SU-DHL-6 (cell line): ENCODE results near the gene AACS.

Source experiments
- EZH2phosphoT487 ChIP-seq: fragments of 200-600 bp; sonication (generic), shearing (Covaris generic); conservative IDR thresholded peaks from 2 replicates; pipeline ENCODE4 v1.6.1; 2018; ENCODE audit warnings: mild to moderate bottlenecking, antibody characterized with exemption, low read length, moderate library complexity, mixed read lengths
- TF ChIP-seq, protein P1 (sequence below): fragments of 200-600 bp; sonication (generic); IDR thresholded peaks from one replicate; pipeline ENCODE4 v1.5.1; 2017; ENCODE audit warnings: antibody characterized with exemption, mild to moderate bottlenecking, low read length, moderate library complexity; ENCODE audit not compliant: insufficient read depth, poor library complexity, severe bottlenecking

DNA sequence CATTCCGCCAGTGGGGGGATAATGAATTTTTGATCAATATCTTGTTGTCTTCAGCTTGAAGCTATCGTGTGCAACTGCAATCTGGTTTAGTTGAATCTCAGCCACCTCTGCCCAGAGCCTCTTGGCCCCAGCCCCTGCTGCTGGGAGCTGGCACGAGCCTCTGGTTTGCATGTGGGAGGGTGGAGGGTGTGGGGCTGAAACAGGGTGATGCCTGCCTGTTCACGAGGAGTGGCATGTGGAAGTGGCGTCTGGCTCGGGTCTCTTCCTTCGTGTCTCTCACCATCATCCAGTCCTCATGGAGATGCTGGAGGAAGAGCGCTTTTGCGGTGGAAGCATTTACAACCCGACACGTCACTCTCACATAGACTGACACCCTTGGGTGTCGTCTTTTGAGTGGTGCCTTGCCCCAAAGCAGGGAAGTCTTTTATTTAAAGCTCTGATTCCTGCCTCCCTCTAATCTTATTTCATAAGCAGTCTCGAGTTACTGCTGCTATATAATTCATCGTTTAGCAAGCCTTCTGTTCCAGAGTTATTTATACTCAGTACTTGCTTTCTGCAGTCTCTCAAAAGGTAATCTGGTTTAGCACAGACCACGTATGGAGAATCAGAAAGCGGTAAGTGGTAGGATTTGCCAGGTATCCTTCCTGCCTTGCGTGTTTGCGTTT, 64.5 kb downstream of the AACS start:
- TF ChIP-seq, protein P1, sequence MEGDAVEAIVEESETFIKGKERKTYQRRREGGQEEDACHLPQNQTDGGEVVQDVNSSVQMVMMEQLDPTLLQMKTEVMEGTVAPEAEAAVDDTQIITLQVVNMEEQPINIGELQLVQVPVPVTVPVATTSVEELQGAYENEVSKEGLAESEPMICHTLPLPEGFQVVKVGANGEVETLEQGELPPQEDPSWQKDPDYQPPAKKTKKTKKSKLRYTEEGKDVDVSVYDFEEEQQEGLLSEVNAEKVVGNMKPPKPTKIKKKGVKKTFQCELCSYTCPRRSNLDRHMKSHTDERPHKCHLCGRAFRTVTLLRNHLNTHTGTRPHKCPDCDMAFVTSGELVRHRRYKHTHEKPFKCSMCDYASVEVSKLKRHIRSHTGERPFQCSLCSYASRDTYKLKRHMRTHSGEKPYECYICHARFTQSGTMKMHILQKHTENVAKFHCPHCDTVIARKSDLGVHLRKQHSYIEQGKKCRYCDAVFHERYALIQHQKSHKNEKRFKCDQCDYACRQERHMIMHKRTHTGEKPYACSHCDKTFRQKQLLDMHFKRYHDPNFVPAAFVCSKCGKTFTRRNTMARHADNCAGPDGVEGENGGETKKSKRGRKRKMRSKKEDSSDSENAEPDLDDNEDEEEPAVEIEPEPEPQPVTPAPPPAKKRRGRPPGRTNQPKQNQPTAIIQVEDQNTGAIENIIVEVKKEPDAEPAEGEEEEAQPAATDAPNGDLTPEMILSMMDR = no peak
- TF ChIP-seq EZH2phosphoT487 = no peak
